GM12891 (cell line): ENCODE results near the gene FAM216B.

ENCODE experiments used
- PAX5 ChIP-seq: IDR thresholded peaks from 2 replicates; pipeline ENCODE4 v1.6.1; 2011; ENCODE audit warnings: low read length, moderate library complexity, mild to moderate bottlenecking; ENCODE audit not compliant: insufficient read depth, severe bottlenecking
- POLR2A ChIP-seq: IDR thresholded peaks from 2 replicates; pipeline ENCODE4 v1.6.1; 2011; ENCODE audit warnings: low read depth, low read length, control low read depth
- POLR2AphosphoS5 ChIP-seq: IDR thresholded peaks from 2 replicates; pipeline ENCODE4 v1.6.1; 2011; ENCODE audit warnings: low read depth, low read length, control low read depth
- POU2F2 ChIP-seq: IDR thresholded peaks from 2 replicates; pipeline ENCODE4 v1.6.1; 2011; ENCODE audit warnings: low read depth, mild to moderate bottlenecking, control low read depth, low read length, moderate library complexity
- SPI1 ChIP-seq: IDR thresholded peaks from 2 replicates; pipeline ENCODE4 v1.6.1; 2011; ENCODE audit warnings: low read depth, low read length, control low read depth
- TAF1 ChIP-seq: IDR thresholded peaks from 2 replicates; pipeline ENCODE4 v1.6.1; 2011; ENCODE audit warnings: low read depth, low read length, control low read depth

DNA sequence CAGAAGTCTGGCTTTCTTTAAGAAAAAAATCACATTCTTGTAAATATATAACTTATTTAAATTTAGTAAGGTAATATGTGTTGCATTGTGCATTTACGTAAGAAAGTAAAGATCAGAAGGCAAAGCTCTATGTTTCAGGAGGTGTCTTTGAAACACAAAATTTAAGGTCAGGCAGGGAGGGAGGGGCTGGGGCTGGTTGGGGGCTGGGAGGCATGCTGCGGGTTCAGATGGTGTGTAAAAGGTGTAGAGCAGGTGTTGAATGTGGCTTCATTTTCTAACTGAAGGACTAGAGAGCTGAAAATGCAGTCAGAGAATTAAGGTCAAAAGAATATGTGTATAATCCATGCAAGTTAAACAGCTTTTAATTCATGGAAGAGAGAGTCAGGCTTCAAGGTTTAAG lies 14.3 kb downstream of the FAM216B start:
- no peak for TF ChIP-seq POLR2AphosphoS5
- no peak for TF ChIP-seq TAF1
- TF ChIP-seq POLR2A: no peak
- no peak for TF ChIP-seq SPI1
- no peak for TF ChIP-seq PAX5
- no peak for TF ChIP-seq POU2F2
